T47D (cell line): Measurements from ENCODE around the gene SLFN13.
"Not testable (repeated sequence)": the region's sequence is repeated elsewhere in the genome, so short reads cannot be mapped to it uniquely, and the experiment has no call there.

ENCODE experiments used
- DNase-seq, 2 experiments: peaks; one replicate each; pipeline versions ENCODE4 v3.0.0 to v3.0.0-alpha.2; 2011 to 2012; ENCODE audit warnings: low read depth in 1 of 2, low spot score in 1 of 2
- JUND ChIP-seq: IDR thresholded peaks from 2 replicates; pipeline ENCODE4 v1.6.1; 2012; ENCODE audit warnings: low read depth
- in situ Hi-C: cut with HindIII; loops from 2 replicates; pipeline ENCODE4 v1.10.0; 2016; ENCODE audit warnings: low sequenced_read_pairs, low pct_unique_long_range_greater_than_20kb

Gene SLFN13

DNA sequence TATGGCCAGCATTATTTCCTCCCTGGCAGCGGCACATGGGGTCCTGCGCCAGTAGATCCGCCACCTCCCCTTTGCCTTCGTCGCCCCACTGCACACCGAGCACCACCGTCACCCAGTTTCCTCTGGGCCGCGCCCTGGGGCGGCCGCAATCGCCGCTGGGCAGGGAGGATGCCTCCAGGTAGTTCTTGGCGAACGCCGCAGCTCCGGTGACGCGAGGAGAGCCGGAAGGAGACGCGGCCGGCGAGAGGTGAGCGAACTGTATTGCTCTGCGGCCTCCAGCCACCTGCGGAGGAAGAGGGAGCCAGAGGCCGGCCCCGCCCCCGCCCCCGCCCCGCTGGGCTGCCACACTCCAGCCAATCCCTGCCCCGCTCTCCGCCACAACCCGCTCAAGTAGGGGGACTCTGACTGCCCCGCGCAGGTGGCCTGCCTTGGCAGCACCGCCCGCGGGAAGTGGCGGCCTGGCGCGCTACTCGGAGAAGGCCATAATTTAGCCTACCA lies 11.8 kb upstream of the SLFN13 start:
- peak; percentile 85 to 87 for DNase-seq
- TF ChIP-seq JUND: no peak
- in situ Hi-C loops: no loop called here

DNA sequence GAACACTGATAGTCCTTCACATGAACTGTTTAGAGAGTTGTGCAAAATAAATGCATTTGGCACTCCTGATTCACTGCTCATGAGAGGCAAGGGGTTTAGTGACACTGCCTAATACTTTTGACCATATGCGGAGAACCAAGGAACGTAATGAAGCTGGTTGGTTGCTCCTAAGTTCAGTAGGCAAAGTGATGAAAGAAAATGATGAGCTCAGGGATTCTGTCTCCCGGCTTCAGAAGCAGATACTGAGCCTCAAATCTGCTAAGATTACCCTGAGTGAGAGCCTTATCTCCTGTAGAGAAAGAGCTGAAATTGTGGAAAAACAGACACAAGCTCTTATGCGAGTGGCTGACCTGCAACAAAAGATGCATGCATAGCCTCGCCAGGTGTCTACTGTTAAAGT lies 5.5 kb upstream of the SLFN13 start:
- in situ Hi-C loops, DNase-seq: not testable (repeated sequence)

DNA sequence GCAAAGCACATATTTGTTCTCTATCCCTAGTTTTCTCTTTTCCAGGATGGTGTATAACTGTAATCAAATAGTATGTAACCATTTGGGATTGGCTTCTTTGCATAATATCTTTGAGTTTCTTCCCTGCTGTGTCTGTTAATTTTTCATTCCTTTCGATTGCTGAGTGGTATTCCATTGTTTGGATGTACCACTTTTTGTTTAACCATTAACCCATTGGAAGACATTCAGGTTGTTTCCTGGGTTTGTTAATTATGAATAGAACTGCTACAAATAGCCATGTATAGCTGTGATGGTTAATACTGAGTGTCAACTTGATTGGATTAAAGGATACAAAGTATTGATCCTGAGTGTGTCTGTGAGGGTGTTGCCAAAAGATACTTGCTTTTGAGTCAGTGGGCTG lies 4.6 kb upstream of the SLFN13 start:
- no peak for DNase-seq
- in situ Hi-C loops: no loop called here

DNA sequence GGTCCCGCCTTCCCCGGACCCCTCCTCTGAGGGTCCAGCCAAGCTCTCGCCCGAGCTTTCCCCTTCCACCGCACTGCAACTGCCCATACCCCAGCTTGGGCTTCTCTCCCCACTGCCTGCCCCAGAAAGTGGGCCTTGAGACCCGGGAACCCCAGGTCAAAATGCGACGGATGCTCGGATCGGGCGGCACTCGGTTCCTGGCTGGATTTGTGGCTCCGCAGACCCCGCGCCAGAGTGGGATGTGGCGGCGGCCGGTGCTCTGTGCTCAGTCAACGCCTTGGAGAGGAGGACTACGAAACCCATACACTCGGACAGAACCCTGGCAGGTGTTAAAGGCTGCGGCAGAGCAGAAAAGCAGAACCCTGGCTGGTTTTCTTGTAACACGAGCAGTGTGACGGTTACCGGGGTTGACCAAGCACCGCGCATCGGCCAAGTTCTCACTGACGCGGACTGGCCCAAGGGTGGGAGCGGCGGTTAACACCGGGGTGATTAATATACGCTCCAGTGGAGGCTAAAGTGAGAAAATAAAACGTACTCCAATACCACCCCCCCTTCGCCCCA lies 885 bp upstream of the SLFN13 start:
- in situ Hi-C loops: no loop called here
- TF ChIP-seq JUND: no peak
- no peak for DNase-seq

More for the DNA sequence above, 4.6 kb upstream of the SLFN13 start:
- TF ChIP-seq JUND: no peak

DNA sequence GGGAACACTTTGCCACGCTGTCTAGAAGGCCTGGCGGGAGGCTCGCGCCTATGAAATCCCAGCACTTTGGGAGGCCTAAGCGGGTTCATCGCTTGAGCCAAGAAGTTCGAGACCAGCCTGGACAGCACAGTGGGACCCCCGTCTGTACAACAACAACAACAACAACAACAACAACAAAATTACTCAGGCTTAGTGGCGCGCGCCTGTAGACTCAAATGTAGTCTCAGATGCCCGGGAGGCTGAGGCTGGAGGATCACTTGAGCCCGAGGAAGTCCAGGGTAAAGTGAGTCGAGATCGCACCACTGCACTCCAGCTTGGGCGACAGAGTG lies 297 bp upstream of the SLFN13 start:
- DNase-seq: no peak
- no peak for TF ChIP-seq JUND
- in situ Hi-C loops: no loop called here

DNA sequence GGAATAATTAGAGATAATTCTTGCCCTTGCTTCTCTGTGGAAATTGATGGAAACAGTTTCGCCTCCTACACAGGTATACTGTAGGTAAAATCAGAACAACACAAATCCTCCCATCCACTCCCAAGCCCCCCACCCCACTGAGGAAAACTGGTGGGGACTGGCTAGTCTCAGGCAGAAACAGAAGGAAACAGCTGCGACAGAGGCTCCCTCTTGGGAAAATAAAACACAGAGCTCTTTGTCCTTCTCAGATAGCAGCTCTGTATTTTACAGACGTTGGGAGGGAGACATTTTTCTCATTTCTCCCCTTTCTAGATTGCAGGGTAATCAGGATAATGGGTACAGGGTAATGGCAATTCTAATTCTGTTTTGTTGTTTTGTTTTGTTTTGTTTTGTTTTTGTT lies 1.1 kb downstream of the SLFN13 start:
- no peak for TF ChIP-seq JUND
- in situ Hi-C loops: no loop called here
- DNase-seq: no peak

DNA sequence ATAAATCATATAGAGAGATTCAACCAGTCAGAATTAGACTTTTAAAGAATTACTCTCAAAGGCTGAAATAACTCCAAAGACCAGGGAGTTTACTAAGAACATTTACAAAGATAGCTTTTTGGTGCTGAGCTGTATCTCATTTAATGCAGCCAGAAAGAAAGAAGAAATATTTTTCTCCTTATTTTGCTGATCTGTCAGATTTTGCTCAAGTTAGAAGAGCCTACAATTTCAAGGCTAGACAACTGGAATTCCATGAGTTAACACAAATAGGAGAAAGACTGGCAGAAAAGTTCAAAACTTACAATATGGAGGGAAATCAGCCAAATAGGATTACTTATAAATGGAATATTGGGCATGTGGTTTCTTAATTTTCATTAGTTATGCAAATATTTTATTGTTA lies 10.1 kb downstream of the SLFN13 start:
- DNase-seq: no peak
- in situ Hi-C loops: no loop called here
- no peak for TF ChIP-seq JUND

DNA sequence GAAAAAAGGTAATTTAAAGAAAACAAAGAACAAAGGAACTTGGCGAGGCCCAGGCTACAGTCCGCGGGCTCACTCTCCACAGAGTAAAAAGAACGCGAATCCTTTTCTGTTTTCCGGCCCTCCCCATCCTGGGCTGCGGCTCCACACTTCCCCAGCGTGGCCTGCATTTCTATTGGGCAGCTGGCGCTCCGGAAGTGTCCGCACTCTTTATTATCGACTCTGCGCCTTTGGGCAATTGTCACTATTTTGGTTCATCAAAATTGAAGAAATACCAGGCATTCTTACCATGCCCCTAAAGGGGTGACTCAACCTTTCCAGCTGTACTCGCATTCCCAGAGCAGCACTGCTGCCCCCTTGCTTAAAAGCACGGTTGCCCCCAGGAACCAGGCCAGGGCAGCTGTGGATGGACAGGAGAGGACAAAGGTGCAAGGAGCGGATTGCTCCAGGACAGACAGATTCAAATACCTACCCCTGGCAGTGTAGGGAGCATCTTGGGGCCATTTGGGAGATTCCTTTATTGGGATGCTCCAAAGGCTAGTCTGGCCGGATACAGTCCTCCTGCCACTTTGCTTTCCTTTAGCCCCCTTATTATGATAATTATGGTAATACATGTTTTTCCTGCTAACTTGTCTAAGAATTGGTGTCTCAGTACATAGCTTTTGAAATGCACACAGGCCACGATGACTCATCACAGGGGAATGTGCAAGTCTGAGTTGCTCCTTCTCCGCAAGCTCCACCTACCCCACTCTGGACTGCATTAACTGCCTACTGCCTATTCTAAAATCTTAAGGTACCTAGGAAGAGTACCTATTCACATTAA lies 15.3 kb downstream of the SLFN13 start:
- in situ Hi-C loops: no loop called here
- TF ChIP-seq JUND: peak; percentile 99
- peak; percentile 57 to 97 for DNase-seq

DNA sequence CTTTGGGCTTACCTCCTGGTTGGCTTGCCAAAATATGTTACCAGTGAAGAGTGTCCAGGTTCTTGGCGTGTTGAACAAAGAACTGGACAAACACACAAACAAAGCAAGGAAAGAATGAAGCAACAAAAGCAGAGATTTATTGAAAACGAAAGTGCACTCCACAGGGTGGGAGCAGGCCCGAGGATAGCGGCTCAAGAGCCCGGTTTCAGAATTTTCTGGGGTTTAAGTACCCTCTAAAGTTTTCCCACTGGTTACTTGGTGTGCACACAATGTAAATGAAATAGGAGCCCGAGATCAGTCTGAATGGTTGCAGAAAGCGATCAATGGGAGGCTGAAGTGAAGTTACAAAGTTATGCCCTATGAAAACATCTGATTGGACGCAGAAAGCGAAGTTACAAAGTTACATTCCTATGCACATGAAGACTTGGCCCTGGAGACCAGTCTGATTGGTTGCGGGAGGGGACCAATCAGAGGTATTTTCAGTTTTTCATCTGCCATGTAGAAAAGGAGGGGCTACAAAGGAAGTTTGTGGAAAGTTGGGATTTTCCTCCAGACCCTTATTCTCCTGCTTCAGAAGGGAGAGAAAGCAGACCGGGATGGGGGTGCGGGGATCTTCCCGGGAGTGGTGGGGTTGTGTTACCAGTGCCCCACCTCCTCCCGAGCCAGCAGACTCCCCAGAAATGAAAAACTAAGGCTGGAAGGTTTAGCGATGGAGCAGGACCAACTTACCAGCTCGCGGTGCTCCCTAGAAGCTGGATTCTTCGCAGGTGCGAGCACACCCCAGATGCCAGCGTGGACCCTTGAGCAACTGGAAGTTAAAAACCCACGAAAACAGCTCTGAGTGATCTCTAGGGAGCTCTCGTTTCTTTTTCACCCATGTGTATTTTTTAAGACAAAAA lies 16.1 kb downstream of the SLFN13 start, which contains the start of gene SLFN12:
Gene SLFN12 (minus strand): TSS at position 325 of the 899 bp plus-strand sequence. CDS start 9,472 bp downstream, outside the sequence.
- in situ Hi-C loops: no loop called here
- TF ChIP-seq JUND: no peak
- DNase-seq: peak; percentile 52 to 96

DNA sequence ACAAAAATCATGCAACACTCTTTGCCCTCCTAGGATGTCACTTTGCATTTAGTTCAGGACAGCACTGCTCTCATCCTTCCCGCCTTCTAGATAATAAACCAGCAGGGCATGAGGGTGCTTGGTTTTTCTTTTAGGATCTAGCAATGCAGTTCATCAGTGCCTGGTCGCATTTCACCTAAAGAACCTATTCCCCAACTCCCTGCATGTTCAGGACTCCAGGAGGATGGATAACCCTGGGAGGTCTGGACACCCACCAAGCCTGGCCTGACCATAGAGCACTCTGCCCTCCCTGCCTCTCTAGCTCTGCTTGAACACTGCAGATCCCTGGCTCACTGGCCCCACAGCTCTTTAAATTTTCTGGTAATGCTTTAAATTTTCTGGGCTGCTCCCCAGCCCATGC lies 18.9 kb downstream of the SLFN13 start:
- in situ Hi-C loops: no loop called here
- DNase-seq: no peak
- TF ChIP-seq JUND: no peak

DNA sequence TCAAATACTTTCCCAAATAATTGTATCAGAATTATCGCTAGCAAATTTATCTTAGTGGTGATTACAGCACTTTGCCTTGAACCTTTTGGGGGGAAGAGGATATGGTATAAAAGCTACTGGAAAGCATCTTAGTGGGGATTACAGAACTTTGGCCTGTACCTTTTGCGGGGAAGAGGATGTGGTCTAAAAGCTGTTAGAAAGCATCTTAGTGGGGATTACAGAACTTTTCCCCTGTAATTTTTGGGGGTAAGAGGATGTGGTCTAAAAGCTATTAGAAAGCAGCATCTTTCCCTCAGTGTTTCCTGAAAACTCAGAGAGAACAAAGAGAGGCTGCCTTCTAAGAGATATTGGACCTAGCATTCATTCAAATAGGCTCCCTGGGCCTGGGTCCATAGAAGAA lies 20.3 kb downstream of the SLFN13 start:
- TF ChIP-seq JUND: no peak
- no peak for DNase-seq
- in situ Hi-C loops: no loop called here

DNA sequence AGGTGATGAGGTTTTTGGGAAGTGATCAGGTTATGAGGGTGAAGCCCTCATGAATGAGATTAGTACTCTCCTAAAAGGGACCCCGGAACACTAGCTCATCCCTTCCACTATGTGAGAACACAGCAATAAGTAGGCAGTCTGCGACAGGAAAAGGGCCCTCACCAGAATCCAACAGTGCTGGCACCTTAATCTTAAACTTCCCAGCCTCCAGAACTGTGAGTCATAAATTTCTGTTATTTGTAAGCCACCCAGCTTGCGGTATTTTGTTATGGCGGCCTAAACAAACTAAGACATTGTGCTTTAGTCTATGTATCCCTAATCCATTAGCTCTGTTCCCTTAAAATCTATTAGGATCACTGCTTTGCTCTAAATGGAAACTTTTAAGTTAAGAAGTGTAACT lies 24.8 kb downstream of the SLFN13 start:
- TF ChIP-seq JUND: no peak
- in situ Hi-C loops: no loop called here
- DNase-seq: no peak

DNA sequence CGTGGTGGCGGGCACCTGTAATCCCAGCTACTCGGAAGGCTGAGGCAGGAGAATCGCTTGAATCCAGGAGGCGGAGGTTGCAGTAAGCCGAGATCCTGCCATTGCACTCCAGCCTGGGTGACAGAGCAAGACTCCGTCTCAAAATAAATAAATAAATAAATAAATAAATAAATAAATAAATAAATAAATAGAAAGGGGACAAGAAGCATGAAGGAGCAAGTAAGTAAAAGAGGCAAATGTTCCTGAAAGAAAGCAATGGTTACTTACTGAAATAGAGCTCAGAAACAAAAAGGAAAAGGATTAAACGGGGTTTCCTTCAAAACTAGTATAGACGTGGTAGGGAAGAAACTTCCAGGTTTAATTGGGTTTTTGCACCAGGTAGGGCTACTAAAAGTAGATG lies 27.5 kb downstream of the SLFN13 start:
- DNase-seq, in situ Hi-C loops: not testable (repeated sequence)
